Inflammatory macrophage treated with lipopolysaccharide for 1 hour (primary cell): ENCODE measurements around the gene LPIN2.
"Not testable (repeated sequence)": the region's sequence is repeated elsewhere in the genome, so short reads cannot be mapped to it uniquely, and the experiment has no call there.

Experiments
- DNase-seq, 2 donors: peaks; one replicate each; pipeline ENCODE4 v3.0.0-alpha.2; 2020 to 2022

Gene LPIN2

GRCh38 chr18:3042379-3042778 is 29.4 kb upstream of the LPIN2 start:
- no peak for DNase-seq

- DNase-seq: no peak
These were observed 28.9 kb upstream of the LPIN2 start for GRCh38 chr18:3041843-3042242.

- no peak for DNase-seq
These were observed 27.9 kb upstream of the LPIN2 start for GRCh38 chr18:3040881-3041280.

- no peak for DNase-seq
These were observed 27.2 kb upstream of the LPIN2 start for GRCh38 chr18:3040173-3040572.

GRCh38 chr18:3037423-3037915 is 24.5 kb upstream of the LPIN2 start:
- DNase-seq: peak; percentile 75 to 78

- no peak for DNase-seq
These were observed 23.2 kb upstream of the LPIN2 start for GRCh38 chr18:3036108-3036507.

GRCh38 chr18:3035635-3036034 is 22.7 kb upstream of the LPIN2 start:
- DNase-seq: no peak

- no peak for DNase-seq
These were observed 19.8 kb upstream of the LPIN2 start for GRCh38 chr18:3032721-3033120.

- DNase-seq: peak; percentile 51 to 68
These were observed 16.4 kb upstream of the LPIN2 start for GRCh38 chr18:3029215-3029952.

- DNase-seq: not testable (repeated sequence)
These were observed 15.2 kb upstream of the LPIN2 start for GRCh38 chr18:3028115-3028514.

- DNase-seq: no peak
These were observed 14.5 kb upstream of the LPIN2 start for GRCh38 chr18:3027370-3027891.

- DNase-seq: no peak
These were observed 12.6 kb upstream of the LPIN2 start for GRCh38 chr18:3025544-3025943.

GRCh38 chr18:3023603-3024002 is 10.7 kb upstream of the LPIN2 start:
- not testable (repeated sequence) for DNase-seq

GRCh38 chr18:3016585-3017297 is 3.8 kb upstream of the LPIN2 start:
- DNase-seq: peak; percentile 56 to 61

GRCh38 chr18:3015851-3016250 is 2.9 kb upstream of the LPIN2 start:
- no peak for DNase-seq

GRCh38 chr18:3015204-3015592 is 2.3 kb upstream of the LPIN2 start:
- peak; percentile 57 to 72 for DNase-seq

- no peak for DNase-seq
These were observed 1.7 kb upstream of the LPIN2 start for GRCh38 chr18:3014503-3015203.

- no peak for DNase-seq
These were observed 564 bp downstream of the LPIN2 start for GRCh38 chr18:3012136-3013023.

- DNase-seq: no peak
These were observed 2.9 kb downstream of the LPIN2 start for GRCh38 chr18:3010086-3010485.

GRCh38 chr18:3008541-3008940 is 4.4 kb downstream of the LPIN2 start:
- no peak for DNase-seq

- DNase-seq: no peak
These were observed 5.5 kb downstream of the LPIN2 start for GRCh38 chr18:3007491-3007890.

- DNase-seq: no peak
These were observed 7.5 kb downstream of the LPIN2 start for GRCh38 chr18:3005462-3005861.
